Skin epidermis (tissue), 12 donors: ENCODE data around the gene SLC22A25.
"Not testable (repeated sequence)": the region's sequence is repeated elsewhere in the genome, so short reads cannot be mapped to it uniquely, and the experiment has no call there.

Experiments
- H3K27ac ChIP-seq, 21 experiments: fragments of 200-600 bp; sonication (generic) in 11 of 21; one replicate each; pipeline ENCODE4 v1.5.0; 2020; ENCODE audit warnings: mild to moderate bottlenecking in 3 of 21, inconsistent platforms in 2 of 21, moderate library complexity in 2 of 21
- H3K4me3 ChIP-seq, 7 experiments: fragments of 200-600 bp; sonication (generic) in 2 of 7; one replicate each; pipeline ENCODE4 v1.5.0; 2020; ENCODE audit warnings: inconsistent platforms in 2 of 7, mild to moderate bottlenecking in 2 of 7, moderate library complexity in 1 of 7

The SLC22A25 gene

GRCh38 chr11:63243533-63243932, at the start of gene SLC22A25:
SLC22A25 (minus strand) TSS chr11:63243599; CDS start chr11:63229652, 13,947 bp downstream.
- no peak within 1 kb of the TSS for H3K4me3 ChIP-seq
- no peak within 1 kb of the TSS for H3K27ac ChIP-seq

GRCh38 chr11:63290285-63290684, 46.9 kb upstream of the SLC22A25 start:
- Histone ChIP-seq H3K27ac (no peak overlapping the region), H3K4me3 (no peak overlapping the region)

- Histone ChIP-seq H3K27ac (no peak overlapping the region), H3K4me3 (no peak overlapping the region)
Measured at GRCh38 chr11:63289658-63290057, 46.3 kb upstream of the SLC22A25 start.

GRCh38 chr11:63282579-63282978, 39.2 kb upstream of the SLC22A25 start:
- H3K27ac ChIP-seq = no peak overlapping the region
- H3K4me3 ChIP-seq = no peak overlapping the region

GRCh38 chr11:63280920-63281319, 37.5 kb upstream of the SLC22A25 start:
- H3K4me3 ChIP-seq = no peak overlapping the region
- no peak overlapping the region for H3K27ac ChIP-seq

- H3K27ac ChIP-seq = no peak overlapping the region
- no peak overlapping the region for H3K4me3 ChIP-seq
Measured at GRCh38 chr11:63277345-63277943, 34.0 kb upstream of the SLC22A25 start.

GRCh38 chr11:63274776-63275175, 31.4 kb upstream of the SLC22A25 start:
- H3K27ac ChIP-seq = no peak overlapping the region
- no peak overlapping the region for H3K4me3 ChIP-seq

GRCh38 chr11:63273685-63274084, 30.3 kb upstream of the SLC22A25 start:
- H3K4me3 ChIP-seq = no peak overlapping the region

GRCh38 chr11:63262547-63262946, 19.1 kb upstream of the SLC22A25 start:
- H3K27ac ChIP-seq = no peak overlapping the region
- H3K4me3 ChIP-seq = no peak overlapping the region

More at GRCh38 chr11:63273685-63274084, 30.3 kb upstream of the SLC22A25 start:
- no peak overlapping the region for H3K27ac ChIP-seq

GRCh38 chr11:63251312-63251711, 7.9 kb upstream of the SLC22A25 start:
- Histone ChIP-seq H3K4me3 (no peak overlapping the region), H3K27ac (no peak overlapping the region)

GRCh38 chr11:63250162-63251050, 7.0 kb upstream of the SLC22A25 start:
- Histone ChIP-seq H3K27ac (no peak overlapping the region), H3K4me3 (no peak overlapping the region)

GRCh38 chr11:63248966-63249365, 5.6 kb upstream of the SLC22A25 start:
- H3K27ac ChIP-seq = no peak overlapping the region
- H3K4me3 ChIP-seq = no peak overlapping the region

- not testable (repeated sequence) for H3K4me3 ChIP-seq, H3K27ac ChIP-seq
Measured at GRCh38 chr11:63247237-63248002, 4.0 kb upstream of the SLC22A25 start.

GRCh38 chr11:63246045-63246444, 2.6 kb upstream of the SLC22A25 start:
- Histone ChIP-seq H3K27ac (no peak overlapping the region), H3K4me3 (no peak overlapping the region)

- no peak overlapping the region for H3K27ac ChIP-seq
- H3K4me3 ChIP-seq = no peak overlapping the region
Measured at GRCh38 chr11:63244862-63245261, 1.5 kb upstream of the SLC22A25 start.

GRCh38 chr11:63242089-63242781, 1.2 kb downstream of the SLC22A25 start:
- H3K27ac ChIP-seq = no peak overlapping the region

GRCh38 chr11:63240791-63241379, 2.5 kb downstream of the SLC22A25 start:
- no peak overlapping the region for H3K4me3 ChIP-seq
- H3K27ac ChIP-seq = no peak overlapping the region

More at GRCh38 chr11:63242089-63242781, 1.2 kb downstream of the SLC22A25 start:
- no peak overlapping the region for H3K4me3 ChIP-seq

GRCh38 chr11:63240098-63240497, 3.3 kb downstream of the SLC22A25 start:
- Histone ChIP-seq H3K4me3 (no peak overlapping the region), H3K27ac (no peak overlapping the region)

- Histone ChIP-seq H3K27ac (no peak overlapping the region), H3K4me3 (no peak overlapping the region)
Measured at GRCh38 chr11:63239254-63239653, 4.1 kb downstream of the SLC22A25 start.
